Stimulated activated CD8-positive, alpha-beta memory T cell treated with anti-CD3 and anti-CD28 coated beads, Interleukin-2, amount 100 ng/mL, for 1 hour (primary cell): ENCODE measurements around the gene UBAC2.

ENCODE experiments used
- DNase-seq, 2 donors: peaks; one replicate each; pipeline ENCODE4 v3.0.0-alpha.2; 2020; ENCODE audit warnings: low read depth in 2 of 2

The UBAC2 gene

GRCh38 chr13:99271249-99271648 lies 70.6 kb downstream of the UBAC2 start:
- no peak for DNase-seq

DNA sequence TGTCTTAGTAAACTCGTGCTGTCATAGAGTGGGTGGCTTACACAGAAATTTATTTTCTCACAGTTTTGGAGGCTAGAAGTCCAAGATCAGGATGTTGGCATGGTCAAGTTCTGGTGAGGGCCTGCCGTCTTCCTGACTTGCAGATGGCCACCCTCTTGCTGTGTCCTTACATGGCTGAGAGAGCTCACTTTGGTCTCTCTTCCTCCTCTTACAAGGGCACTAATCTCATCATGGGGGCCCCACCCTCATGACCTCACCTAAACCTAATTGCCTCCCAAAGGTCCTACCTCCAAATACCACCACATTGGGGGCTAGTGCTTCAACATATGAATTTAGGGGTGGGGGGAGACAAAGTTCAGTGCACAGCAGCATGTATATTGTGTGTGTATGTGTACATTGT lies 71.8 kb downstream of the UBAC2 start:
- no peak for DNase-seq

DNA sequence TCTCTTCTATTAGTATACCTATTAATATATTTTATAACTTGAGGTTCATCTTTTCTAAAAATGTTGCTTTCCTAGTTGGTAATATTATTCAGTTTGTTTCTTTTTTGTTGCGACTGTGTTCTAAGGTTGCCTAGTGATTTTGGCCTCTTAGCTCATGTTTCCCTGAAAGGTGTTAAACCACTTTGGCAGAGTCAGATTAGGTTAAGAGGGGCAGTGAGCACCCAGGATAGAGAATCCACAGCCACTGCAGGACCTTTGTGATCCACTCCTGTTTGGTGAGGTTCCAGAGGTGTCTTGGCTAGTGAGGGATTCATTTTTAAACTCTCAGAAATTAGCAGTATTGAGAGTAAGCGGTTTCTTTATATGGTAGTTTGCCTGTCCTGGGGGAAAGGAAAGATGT lies 72.5 kb downstream of the UBAC2 start:
- DNase-seq = no peak

DNA sequence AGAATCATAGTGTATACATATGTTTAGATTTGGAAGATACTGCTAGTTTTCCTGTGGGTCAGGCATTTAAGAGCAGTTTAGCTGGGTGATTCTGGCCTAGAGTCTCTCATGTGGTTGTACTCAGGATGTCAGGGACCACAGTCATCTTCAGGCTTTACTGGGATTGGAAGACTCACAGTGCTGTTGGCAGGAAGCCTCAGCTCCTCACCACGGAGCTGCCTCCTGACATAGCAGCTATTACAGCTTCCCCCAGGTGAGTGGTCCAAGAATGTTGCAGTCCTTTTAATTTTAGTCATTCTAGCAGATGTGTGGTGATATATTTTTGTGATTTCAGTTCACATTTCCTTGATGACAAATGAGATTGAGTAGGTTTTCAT lies 74.4 kb downstream of the UBAC2 start:
- no peak for DNase-seq

GRCh38 chr13:99276706-99277105 lies 76.1 kb downstream of the UBAC2 start:
- DNase-seq = no peak

GRCh38 chr13:99277629-99278028 lies 77.0 kb downstream of the UBAC2 start:
- no peak for DNase-seq

- DNase-seq = no peak
Measured at GRCh38 chr13:99278200-99278599, 77.5 kb downstream of the UBAC2 start.

GRCh38 chr13:99278843-99279242 lies 78.2 kb downstream of the UBAC2 start:
- DNase-seq = no peak

DNA sequence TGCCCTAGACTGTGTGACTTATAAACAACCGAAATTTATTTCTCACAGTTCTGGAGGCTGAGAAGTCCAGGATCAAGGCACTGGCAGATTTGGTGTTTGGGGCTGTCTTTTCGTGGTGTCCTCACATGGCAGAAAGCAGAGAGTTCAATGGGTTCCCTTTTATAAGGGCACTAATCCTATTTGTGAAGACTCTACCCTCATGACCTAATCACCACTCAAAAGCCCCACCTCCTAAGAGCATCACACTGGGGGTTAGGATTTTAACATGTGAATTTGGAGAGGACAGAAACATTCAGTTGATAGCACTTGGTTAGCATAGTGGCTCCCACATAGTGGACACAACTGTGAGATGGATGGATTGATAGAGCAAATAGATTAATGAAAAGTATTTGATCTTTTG lies 79.0 kb downstream of the UBAC2 start:
- DNase-seq = no peak

- DNase-seq = no peak
Measured at GRCh38 chr13:99280166-99280565, 79.5 kb downstream of the UBAC2 start.

DNA sequence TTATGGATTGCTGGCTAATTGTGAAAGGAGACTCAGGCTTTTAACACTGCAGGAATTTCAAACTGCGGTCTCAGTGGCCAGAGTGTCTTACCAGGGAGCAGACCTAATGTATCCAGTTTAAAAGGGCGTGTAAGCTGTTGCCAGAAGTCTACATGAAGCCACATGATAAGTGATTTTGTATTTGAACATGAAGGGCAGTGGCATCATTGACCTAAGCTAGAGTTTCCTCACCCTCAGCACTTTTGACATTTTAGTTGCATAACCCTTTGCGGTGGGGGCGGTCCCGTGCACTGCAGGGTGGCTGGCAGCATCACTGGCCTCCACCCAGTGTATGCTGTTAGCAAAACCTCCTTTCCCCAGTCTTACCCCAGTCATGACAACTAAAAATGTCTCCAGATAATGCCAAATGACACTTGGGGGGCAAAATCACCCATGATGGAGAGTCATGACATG lies 81.2 kb downstream of the UBAC2 start:
- DNase-seq = no peak

DNA sequence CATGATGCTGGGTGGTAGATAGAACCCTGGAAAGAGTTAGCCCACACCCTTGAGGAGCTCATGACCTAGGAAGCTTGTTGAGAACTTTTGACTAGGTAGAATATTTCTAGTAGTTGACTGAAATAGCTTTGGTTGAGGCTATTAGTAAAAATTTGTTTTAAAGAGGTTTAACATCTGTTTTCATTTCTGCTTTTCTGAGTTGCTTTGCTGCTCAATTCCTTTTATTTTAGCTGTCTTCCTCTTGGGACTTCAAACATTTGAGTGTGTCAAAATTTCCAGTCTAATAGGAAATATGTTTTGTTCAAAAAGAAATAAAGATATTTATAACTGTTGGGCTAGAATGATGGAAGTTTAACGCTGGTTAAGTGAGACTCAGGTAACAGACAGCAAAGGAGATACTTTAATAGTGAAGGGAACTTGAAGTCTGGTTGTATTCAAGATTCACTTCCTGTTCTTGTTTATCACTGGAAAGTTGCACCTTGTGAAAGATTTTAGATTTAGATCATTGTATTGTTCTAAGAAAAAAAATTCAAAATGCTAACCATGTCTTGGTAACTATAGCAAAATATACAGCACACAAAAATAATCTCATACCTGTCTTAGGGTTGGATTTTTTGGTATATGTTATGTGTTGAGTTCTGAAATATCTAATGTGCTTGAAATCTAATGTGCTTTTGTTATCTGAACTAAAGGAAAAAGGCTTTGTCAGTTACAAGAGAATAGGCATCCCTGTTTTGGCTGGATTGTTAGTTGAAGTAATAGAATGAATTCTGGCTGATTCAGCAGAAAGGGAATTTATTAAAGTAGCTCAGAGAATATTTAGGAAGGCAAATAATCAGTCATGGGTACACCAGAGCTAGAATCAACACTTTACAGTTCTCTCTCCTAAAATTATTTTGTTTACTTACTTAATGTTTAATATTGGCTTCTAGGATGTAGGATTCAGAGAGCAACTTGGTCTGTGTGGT lies 81.9 kb downstream of the UBAC2 start:
- no peak for DNase-seq

GRCh38 chr13:99285432-99286182 lies 85.0 kb downstream of the UBAC2 start:
- DNase-seq = no peak

- no peak for DNase-seq
Measured at GRCh38 chr13:99287551-99287950, 86.9 kb downstream of the UBAC2 start.

- no peak for DNase-seq
Measured at GRCh38 chr13:99288089-99288488, 87.4 kb downstream of the UBAC2 start.

GRCh38 chr13:99289271-99289670 lies 88.6 kb downstream of the UBAC2 start:
- no peak for DNase-seq

GRCh38 chr13:99289674-99290337 lies 89.2 kb downstream of the UBAC2 start:
- no peak for DNase-seq

- no peak for DNase-seq
Measured at GRCh38 chr13:99290894-99291293, 90.2 kb downstream of the UBAC2 start.

DNA sequence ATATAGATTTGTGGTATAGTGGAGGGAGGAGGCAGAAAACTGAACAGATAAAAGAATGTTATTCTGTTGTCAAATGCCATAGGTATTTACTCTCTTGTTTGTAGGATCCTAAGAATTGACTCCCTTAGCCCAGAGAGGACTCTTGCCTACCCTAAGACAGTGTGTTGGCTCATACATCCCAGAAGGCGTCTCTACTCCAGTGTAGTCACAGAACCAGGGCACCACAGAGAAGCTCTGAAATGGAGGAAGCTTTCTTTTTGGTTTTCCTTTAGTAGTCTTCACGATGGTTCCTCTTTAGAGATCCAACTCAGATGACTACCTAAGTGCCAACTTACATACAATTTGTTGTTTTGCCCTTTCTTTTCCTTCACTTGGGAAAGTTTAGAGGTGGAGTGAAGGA lies 92.5 kb downstream of the UBAC2 start:
- no peak for DNase-seq

DNA sequence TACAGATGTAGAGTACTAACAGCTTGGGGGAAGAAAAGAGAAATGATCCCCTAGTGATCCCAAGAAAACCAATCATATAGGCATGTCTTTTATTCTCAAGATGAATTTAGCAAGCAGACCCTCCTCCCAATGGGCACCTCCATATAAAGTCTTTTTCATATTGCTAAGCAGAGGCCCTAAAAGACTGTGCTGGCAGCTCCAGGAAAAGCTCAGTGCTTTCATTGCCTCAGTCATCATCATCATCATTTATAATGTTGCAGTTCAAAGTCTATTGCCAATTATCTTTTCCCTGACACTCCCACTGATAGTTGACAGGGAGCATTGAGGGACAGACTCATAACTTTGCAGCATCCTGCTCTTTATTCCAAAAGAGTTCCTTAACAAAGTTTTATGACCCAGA lies 93.5 kb downstream of the UBAC2 start:
- DNase-seq = no peak

DNA sequence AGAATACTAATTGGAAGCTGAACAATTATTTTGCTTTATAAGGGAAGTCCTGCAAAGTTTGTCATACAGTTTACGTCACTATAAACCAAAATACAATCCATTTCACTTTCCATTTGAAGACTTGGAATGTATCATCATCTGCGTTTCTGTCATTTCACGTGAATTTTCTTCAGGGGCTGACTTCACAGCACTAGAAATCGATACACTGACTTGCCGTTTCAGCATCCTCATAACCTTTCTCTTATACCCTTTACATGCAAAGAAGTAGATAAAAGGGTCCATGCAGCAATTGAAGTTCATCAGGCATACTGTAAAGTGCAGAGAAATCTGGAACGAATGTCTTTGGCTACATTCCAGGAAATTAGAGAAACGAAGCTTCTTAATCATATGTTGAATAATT lies 94.3 kb downstream of the UBAC2 start:
- no peak for DNase-seq

DNA sequence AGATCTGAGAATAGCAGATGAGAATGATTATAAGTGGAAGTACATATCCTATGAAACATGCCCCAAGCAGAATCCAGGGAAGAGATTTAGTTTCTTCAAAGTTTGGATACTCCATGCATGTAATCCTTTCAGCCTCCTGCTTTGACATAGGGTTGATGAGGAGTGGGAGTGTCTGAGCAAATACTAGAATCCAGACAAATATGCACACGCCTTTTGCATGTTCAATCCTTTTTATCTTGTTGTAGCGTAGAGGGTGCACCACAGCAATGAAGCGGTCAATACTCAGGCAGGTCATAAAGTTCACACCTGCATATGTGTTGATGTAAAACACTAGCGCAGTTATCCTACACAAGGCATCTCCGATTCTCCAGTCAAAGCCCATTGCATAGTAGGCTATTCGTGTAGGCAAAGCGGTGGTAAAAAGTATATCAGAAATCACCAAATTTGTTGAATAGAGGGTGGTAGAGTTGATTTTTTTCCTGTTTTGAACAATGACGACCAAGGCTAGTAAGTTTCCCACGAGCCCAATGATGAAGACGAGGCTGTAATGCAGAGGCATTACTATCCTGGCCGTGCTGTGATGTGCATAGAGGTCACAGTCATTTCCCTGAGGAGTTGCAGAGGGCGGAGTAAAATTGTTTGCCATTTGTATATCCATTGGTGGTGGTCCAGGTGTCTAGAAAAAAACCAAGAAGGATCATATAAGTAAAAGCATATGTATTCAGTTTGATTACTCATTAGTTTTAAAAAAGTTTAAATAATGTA lies 95.0 kb downstream of the UBAC2 start:
- DNase-seq = no peak
